Mucosa of gallbladder (tissue), 1 donor: Measurements from ENCODE around the gene CDKN2B-AS1. TPM values are rescaled to one million over a fixed set of nuclear protein-coding genes. Genes with fewer than 3 reads are reported as not detected.
"Not testable (repeated sequence)": the region's sequence is repeated elsewhere in the genome, so short reads cannot be mapped to it uniquely, and the experiment has no call there.

Source experiments
- DNase-seq: peaks from one replicate; pipeline ENCODE4 v3.0.0-alpha.2; 2020; ENCODE audit warnings: low spot score
- total RNA-seq: library from RNA; stranded (reverse); gene quantifications from one replicate; pipeline ENCODE4 v1.2.1, GENCODE V29; 2021
- donor health status: DM: no; HTN: no; CAD: no.

The CDKN2B-AS1 gene
- 0.55 TPM for total RNA-seq

DNA sequence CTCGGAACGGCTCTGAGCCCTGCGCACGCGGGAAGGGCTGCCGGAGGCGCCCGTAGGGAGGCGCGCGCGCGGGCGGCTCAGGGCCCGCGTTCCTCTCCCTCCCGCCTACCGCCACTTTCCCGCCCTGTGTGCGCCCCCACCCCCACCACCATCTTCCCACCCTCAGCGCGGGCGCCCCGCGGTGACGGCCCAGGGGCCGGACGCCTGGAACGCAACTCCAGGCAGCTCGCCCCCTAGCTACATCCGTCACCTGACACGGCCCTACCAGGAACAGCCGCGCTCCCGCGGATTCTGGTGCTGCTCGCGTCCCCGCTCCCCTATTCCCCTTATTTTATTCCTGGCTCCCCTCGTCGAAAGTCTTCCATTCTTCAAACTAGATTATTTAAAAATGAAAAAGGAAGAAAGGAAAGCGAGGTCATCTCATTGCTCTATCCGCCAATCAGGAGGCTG lies at the start of gene CDKN2B-AS1:
Gene CDKN2B-AS1 (plus strand): TSS at position 236 of the 450 bp plus-strand sequence.
- no peak for DNase-seq

DNA sequence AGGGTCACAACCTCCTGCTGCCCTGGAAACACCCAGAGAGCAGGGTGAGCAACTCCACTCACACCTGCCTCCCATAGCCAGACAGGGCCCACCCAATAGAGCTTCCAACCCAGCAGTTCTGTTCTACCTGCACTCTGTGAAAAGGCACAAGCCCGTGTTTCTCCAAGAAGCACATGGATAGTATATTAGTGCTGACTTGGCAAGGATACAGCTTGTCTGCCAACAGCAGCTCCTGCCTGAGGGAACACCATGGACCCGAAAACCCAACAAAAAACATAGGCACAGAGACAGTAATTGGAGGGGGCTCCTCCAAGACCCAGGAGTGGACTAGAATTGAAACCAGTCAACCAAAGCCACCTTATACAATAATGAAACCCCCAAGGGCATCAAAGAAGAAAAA lies 49.0 kb upstream of the CDKN2B-AS1 start:
- no peak for DNase-seq

GRCh38 chr9:21958833-21959232 lies 35.8 kb upstream of the CDKN2B-AS1 start:
- no peak for DNase-seq

- not testable (repeated sequence) for DNase-seq
Measured at GRCh38 chr9:21959268-21959667, 35.3 kb upstream of the CDKN2B-AS1 start.

DNA sequence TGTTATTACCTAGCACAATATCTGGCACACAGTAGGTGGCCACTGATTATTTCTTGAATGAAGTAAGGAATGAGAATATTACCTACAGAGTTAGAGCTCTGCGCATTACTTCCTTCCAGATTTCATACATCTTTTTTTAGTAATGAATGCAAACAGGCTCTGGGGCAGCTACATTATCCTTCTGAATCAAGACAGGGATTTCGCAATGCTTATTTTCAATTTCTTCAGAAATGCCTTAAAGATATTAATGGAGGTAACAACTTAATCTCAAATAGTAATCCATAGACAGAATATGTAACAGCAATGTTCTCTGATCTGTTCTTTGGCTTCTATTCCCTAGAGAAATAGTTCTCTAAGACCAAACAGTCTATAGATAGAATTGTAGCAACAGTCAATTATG lies 33.0 kb upstream of the CDKN2B-AS1 start:
- DNase-seq = no peak

DNA sequence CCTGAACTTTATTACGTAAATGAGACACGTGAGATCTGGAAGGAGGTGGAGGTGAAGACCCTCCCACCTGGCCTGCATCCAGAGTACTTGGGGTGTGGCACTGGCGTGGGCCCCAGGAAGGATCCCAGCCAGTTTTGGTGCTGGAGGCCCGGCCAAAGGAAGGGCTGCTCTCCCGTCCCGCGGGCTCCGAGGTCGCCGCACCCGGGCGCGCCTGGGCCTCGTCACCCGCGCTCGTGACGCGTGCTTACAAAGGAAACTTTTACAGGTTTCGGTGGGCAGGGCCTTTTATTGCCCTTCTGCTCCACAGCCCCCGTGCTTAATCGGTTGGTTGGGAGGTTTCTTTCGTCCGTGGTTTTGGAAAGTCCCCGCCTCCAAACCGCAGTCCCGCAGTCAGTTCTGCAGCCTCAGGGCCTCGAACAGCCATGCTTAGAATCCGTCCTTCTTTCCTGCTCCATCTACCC lies 29.6 kb upstream of the CDKN2B-AS1 start:
- DNase-seq = no peak

DNA sequence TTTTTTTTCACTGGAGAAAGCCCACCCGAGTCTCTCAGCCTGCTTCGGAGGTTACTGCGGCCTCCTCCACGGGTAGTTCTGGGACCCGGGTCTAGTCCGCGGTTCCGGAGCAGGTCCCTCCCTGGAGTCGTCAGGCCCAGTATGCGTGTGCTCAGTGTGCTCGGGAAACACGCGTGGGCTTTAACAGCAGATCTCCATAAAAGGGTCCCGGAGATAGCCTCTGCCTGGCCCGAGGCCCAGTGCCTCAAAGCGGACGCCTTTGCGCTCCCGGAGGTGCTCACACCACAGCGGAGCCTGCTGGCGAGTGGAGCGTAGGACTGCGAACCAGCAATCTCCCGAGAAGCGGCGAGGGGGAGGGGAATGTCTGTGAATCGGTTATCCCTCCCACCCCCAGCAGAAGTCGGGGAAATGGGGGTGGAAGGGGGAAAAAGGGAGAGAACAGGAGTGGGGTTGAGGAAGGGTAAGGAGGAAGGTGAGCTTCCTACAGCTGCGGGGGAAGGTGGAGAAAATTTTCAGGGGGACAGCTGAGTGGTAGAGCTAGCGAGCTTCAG lies 29.1 kb upstream of the CDKN2B-AS1 start:
- no peak for DNase-seq

- DNase-seq = no peak
Measured at GRCh38 chr9:21966140-21966851, 28.3 kb upstream of the CDKN2B-AS1 start.

- no peak for DNase-seq
Measured at GRCh38 chr9:21967169-21967568, 27.4 kb upstream of the CDKN2B-AS1 start.

- DNase-seq = no peak
Measured at GRCh38 chr9:21967702-21968101, 26.9 kb upstream of the CDKN2B-AS1 start.

DNA sequence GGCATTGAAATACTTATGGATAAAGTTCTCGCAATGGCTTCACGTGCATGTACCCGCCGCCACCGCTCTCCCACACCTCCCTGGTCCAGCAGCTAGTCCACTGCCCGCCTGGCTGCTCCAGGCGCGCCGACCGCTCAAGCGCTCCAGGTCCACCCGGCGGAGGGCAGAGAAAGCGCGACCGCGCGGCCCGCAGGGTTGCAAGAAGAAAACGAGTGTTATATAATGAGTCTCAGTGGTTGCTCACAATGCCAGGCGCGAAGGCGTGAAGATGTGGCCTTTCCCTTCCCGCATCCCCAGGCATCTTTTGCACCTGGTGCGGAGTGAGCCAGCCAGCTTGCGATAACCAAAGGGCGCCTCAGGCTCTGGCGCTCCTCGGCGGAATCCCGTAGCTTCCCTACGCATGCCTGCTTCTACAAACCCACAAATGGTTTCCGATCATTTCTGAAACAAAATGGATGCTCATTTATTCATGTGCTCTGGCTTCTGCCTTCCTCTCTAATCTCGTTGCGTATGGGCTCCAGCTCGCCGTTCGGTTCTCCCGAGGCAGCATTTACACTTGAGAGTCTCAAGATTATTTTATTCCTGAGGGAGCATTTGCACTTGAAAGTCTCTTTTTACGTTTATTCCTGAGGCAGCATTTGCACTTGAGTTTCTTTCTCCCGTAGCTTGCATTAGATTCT lies 26.1 kb upstream of the CDKN2B-AS1 start:
- no peak for DNase-seq

- no peak for DNase-seq
Measured at GRCh38 chr9:21969011-21969940, 25.3 kb upstream of the CDKN2B-AS1 start.

DNA sequence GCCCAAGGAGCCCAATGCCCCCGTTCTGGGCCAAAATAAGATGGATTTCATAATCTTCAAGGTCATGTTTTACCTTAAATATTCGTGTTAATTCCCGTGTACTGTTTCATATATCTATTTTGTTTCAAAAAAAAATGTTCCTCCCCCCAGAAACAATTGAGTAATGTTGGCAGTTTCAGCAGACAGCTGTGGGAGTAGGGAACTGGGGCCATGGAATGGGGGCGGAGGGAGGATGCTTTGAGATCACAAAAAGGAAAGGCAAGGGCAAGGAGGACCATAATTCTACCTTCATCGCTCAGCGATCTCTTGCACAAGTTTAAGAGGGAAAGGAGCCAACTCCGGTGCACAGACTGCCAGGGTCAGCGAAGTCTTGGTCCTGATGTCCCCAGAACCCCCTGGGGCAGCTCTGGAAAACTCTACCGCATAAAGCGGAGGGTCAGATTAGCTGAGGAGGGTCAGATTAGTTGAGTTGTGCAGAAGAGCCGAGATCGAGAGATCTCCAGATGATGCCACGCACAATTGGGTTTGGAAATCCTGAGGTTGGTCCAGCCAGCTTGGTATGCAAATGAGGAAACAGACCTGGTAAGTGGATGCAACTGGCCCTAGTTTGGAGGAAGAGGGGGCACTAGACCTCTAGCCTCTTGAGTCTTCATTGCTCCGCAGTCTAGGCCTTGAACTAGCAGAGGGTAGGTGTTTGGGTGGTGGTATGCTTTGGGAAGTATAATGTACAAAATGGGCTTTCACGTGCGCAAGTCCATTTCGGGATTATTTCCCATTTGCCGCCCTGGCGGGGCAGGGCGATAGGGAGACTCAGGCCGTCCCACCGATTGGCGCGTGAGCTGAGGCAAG lies 24.4 kb upstream of the CDKN2B-AS1 start:
- no peak for DNase-seq

DNA sequence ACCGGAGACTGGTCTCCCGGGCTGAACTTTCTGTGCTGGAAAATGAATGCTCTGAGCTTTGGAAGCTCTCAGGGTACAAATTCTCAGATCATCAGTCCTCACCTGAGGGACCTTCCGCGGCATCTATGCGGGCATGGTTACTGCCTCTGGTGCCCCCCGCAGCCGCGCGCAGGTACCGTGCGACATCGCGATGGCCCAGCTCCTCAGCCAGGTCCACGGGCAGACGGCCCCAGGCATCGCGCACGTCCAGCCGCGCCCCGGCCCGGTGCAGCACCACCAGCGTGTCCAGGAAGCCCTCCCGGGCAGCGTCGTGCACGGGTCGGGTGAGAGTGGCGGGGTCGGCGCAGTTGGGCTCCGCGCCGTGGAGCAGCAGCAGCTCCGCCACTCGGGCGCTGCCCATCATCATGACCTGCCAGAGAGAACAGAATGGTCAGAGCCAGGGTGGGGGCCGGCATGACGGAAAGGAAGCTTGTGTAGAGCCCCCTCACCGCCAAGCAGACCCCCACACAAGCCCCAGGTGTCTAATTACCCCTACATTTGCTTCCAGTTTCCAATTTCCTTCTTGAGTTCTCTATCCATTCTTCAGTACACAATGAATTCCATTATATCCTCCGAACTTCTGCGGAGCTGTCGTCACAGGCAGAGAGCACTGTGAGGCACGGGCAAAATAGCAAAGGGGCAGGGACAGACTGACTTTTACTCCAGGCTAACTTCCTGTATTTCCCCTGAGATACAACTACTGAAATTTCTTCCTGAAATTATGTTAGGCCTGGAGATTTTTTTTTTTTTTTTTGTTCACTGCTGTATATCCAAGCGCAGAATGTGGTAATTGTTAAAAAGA lies 23.6 kb upstream of the CDKN2B-AS1 start:
- no peak for DNase-seq

GRCh38 chr9:21972361-21972760 lies 22.2 kb upstream of the CDKN2B-AS1 start:
- no peak for DNase-seq

DNA sequence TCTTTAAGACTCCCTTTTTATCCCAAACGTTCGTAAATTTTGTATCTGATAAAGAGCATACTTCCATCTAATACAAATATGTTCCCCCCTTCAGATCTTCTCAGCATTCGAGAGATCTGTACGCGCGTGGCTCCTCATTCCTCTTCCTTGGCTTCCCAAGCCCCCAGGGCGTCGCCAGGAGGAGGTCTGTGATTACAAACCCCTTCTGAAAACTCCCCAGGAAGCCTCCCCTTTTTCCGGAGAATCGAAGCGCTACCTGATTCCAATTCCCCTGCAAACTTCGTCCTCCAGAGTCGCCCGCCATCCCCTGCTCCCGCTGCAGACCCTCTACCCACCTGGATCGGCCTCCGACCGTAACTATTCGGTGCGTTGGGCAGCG lies 20.3 kb upstream of the CDKN2B-AS1 start:
- DNase-seq = no peak

- DNase-seq = no peak
Measured at GRCh38 chr9:21974722-21975409, 19.7 kb upstream of the CDKN2B-AS1 start.

GRCh38 chr9:21976334-21976875 lies 18.2 kb upstream of the CDKN2B-AS1 start:
- no peak for DNase-seq

GRCh38 chr9:21982391-21982790 lies 12.2 kb upstream of the CDKN2B-AS1 start:
- DNase-seq = no peak
